GM12873 (cell line): Measurements from ENCODE around the gene TLCD5.

Source experiments
- CTCF ChIP-seq: IDR thresholded peaks from 2 replicates; pipeline ENCODE4 v1.5.1; 2012; ENCODE audit warnings: low read depth, mild to moderate bottlenecking, moderate library complexity, low read length, control low read depth; ENCODE audit not compliant: insufficient read depth; ENCODE audit errors: missing control alignments

The TLCD5 gene

GRCh38 chr11:120308081-120308480 lies 17.0 kb upstream of the TLCD5 start:
- no peak for TF ChIP-seq CTCF

GRCh38 chr11:120310870-120311269 lies 14.2 kb upstream of the TLCD5 start:
- TF ChIP-seq CTCF: no peak

GRCh38 chr11:120314861-120315260 lies 10.2 kb upstream of the TLCD5 start:
- TF ChIP-seq CTCF: no peak

GRCh38 chr11:120316880-120317688 lies 8.0 kb upstream of the TLCD5 start:
- no peak for TF ChIP-seq CTCF

- TF ChIP-seq CTCF: no peak
These were observed 7.2 kb upstream of the TLCD5 start for GRCh38 chr11:120317689-120318480.

GRCh38 chr11:120318906-120319305 lies 6.2 kb upstream of the TLCD5 start:
- TF ChIP-seq CTCF: no peak

GRCh38 chr11:120326228-120326627 lies 1.1 kb downstream of the TLCD5 start:
- no peak for TF ChIP-seq CTCF
